Suprapubic skin (tissue), 4 donors: ENCODE results near the gene WASF2. TPM values are rescaled to one million over a fixed set of nuclear protein-coding genes. Genes with fewer than 3 reads are reported as not detected.

Experiments
- DNase-seq, 2 donors: peaks; one replicate each; pipeline ENCODE4 v3.0.0-alpha.2; 2019; ENCODE audit warnings: low spot score in 2 of 2
- H3K27ac ChIP-seq: fragments of 200-600 bp; sonication (generic); one replicate; pipeline ENCODE4 v1.5.1; 2019
- H3K27me3 ChIP-seq: fragments of 200-600 bp; sonication (generic); one replicate; pipeline ENCODE4 v1.5.1; 2019
- H3K36me3 ChIP-seq: fragments of 200-600 bp; sonication (generic); one replicate; pipeline ENCODE4 v1.5.1; 2019
- H3K4me1 ChIP-seq: fragments of 200-600 bp; sonication (generic); one replicate; pipeline ENCODE4 v1.5.1; 2019
- H3K4me3 ChIP-seq: fragments of 200-600 bp; sonication (generic); one replicate; pipeline ENCODE4 v1.5.1; 2019; ENCODE audit warnings: mild to moderate bottlenecking
- H3K9me3 ChIP-seq: fragments of 200-600 bp; sonication (generic); one replicate; pipeline ENCODE4 v1.5.1; 2019
- CTCF ChIP-seq, 2 donors: fragments of 200-600 bp in 1 of 2; fragments of 450-650 bp in 1 of 2; sonication (generic) in 1 of 2; IDR thresholded peaks; one replicate each; pipeline ENCODE4 v1.5.1; 2016 to 2019; ENCODE audit warnings: antibody characterized with exemption in 2 of 2, mild to moderate bottlenecking in 1 of 2, moderate library complexity in 1 of 2
- EP300 ChIP-seq: sonication (generic); formaldehyde crosslinking; IDR thresholded peaks from one replicate; pipeline ENCODE4 v1.6.1; 2017; ENCODE audit warnings: antibody characterized with exemption
- POLR2A ChIP-seq, 2 donors: fragments of 450-650 bp; IDR thresholded peaks; one replicate each; pipeline ENCODE4 v1.6.1; 2017; ENCODE audit warnings: antibody characterized with exemption in 2 of 2, mild to moderate bottlenecking in 2 of 2, moderate library complexity in 2 of 2
- POLR2AphosphoS5 ChIP-seq, 3 donors: sonication (generic); formaldehyde crosslinking; IDR thresholded peaks; one replicate each; pipeline ENCODE4 v1.6.1; 2017; ENCODE audit warnings: antibody characterized with exemption in 3 of 3
- WGBS: methylation state at CpG from one replicate; pipeline ENCODE4 v1.1.5; 2018; 5-methylcytosine and 5-hydroxymethylcytosine counted together
- total RNA-seq, 4 donors: library from RNA; depleted of rRNA; stranded (reverse); fragments of >200 nt; gene quantifications; one replicate each; pipeline ENCODE4 v1.1.0, GENCODE V29; 2016

Gene WASF2
- total RNA-seq, 4 donors from 2014 or later, result 69.0 to 96.0 (median 90.4) TPM

GRCh38 chr1:27454610-27455009 lies 35.4 kb downstream of the WASF2 start:
- TF ChIP-seq POLR2A (IDR thresholded peaks at IDR 0.05), result no peak
- WGBS, result 86% methylated on average over 4 of the region's 4 CpGs
- H3K36me3 ChIP-seq, result peaks cover 4% of the 10 kb centered on the region
- H3K9me3 ChIP-seq, result no peaks in the 10 kb centered on the region
- DNase-seq, result no peak
- peaks cover 46% of the 10 kb centered on the region for H3K4me1 ChIP-seq
- peak overlapping the region; percentile 42 for H3K27ac ChIP-seq
- H3K27me3 ChIP-seq, result no peaks in the 10 kb centered on the region
- no peak overlapping the region for H3K4me3 ChIP-seq

GRCh38 chr1:27451343-27451742 lies 38.6 kb downstream of the WASF2 start:
- H3K27ac ChIP-seq, result no peak overlapping the region
- TF ChIP-seq EP300 (no peak), POLR2A (IDR thresholded peaks at IDR 0.05) (no peak), CTCF (IDR thresholded peaks at IDR 0.05) (no peak), POLR2AphosphoS5 (IDR thresholded peaks at IDR 0.05) (no peak)
- no peaks in the 10 kb centered on the region for H3K27me3 ChIP-seq
- no peak for DNase-seq
- H3K9me3 ChIP-seq, result no peaks in the 10 kb centered on the region
- H3K4me1 ChIP-seq, result peaks cover 50% of the 10 kb centered on the region
- WGBS, result 14% methylated on average over 1 of the region's 1 CpG
- H3K4me3 ChIP-seq, result no peak overlapping the region
- H3K36me3 ChIP-seq, result peaks cover 16% of the 10 kb centered on the region

- no peak overlapping the region for H3K4me3 ChIP-seq
- peaks cover 18% of the 10 kb centered on the region for H3K36me3 ChIP-seq
- H3K4me1 ChIP-seq, result peaks cover 50% of the 10 kb centered on the region
- H3K27me3 ChIP-seq, result no peaks in the 10 kb centered on the region
- TF ChIP-seq EP300, result no peak
- TF ChIP-seq POLR2AphosphoS5 (IDR thresholded peaks at IDR 0.05), result no peak
- TF ChIP-seq POLR2A (IDR thresholded peaks at IDR 0.05), result no peak
- TF ChIP-seq CTCF (IDR thresholded peaks at IDR 0.05), result no peak
- no peak for DNase-seq
- 93% methylated on average over 9 of the region's 9 CpGs for whole genome bisulfite sequencing
- no peaks in the 10 kb centered on the region for H3K9me3 ChIP-seq
- no peak overlapping the region for H3K27ac ChIP-seq
These were observed 41.0 kb downstream of the WASF2 start for GRCh38 chr1:27448982-27449381.

- no peak for TF ChIP-seq EP300
- no peak for TF ChIP-seq POLR2A (IDR thresholded peaks at IDR 0.05)
- no peak for TF ChIP-seq CTCF (IDR thresholded peaks at IDR 0.05)
- Histone ChIP-seq H3K4me1 (peaks cover 50% of the 10 kb centered on the region), H3K27ac (no peak overlapping the region), H3K9me3 (no peaks in the 10 kb centered on the region), H3K36me3 (peaks cover 20% of the 10 kb centered on the region), H3K27me3 (no peaks in the 10 kb centered on the region), H3K4me3 (no peak overlapping the region)
- no peak for DNase-seq
- WGBS, result 72% methylated on average over 3 of the region's 3 CpGs
These were observed 42.1 kb downstream of the WASF2 start for GRCh38 chr1:27447883-27448282.

GRCh38 chr1:27447399-27447798 lies 42.6 kb downstream of the WASF2 start:
- TF ChIP-seq CTCF (IDR thresholded peaks at IDR 0.05) (no peak), POLR2AphosphoS5 (IDR thresholded peaks at IDR 0.05) (no peak), EP300 (no peak), POLR2A (IDR thresholded peaks at IDR 0.05) (no peak)
- H3K4me3 ChIP-seq, result no peak overlapping the region

GRCh38 chr1:27446496-27447020 lies 43.4 kb downstream of the WASF2 start:
- Histone ChIP-seq H3K4me3 (no peak overlapping the region), H3K4me1 (peaks cover 39% of the 10 kb centered on the region), H3K9me3 (no peaks in the 10 kb centered on the region), H3K27me3 (no peaks in the 10 kb centered on the region), H3K36me3 (peaks cover 20% of the 10 kb centered on the region), H3K27ac (no peak overlapping the region)
- WGBS, result 91% methylated on average over 6 of the region's 6 CpGs
- no peak for TF ChIP-seq POLR2A (IDR thresholded peaks at IDR 0.05)
- no peak for TF ChIP-seq POLR2AphosphoS5 (IDR thresholded peaks at IDR 0.05)
- no peak for TF ChIP-seq EP300
- TF ChIP-seq CTCF (IDR thresholded peaks at IDR 0.05), result no peak
- no peak for DNase-seq

More at GRCh38 chr1:27447399-27447798, 42.6 kb downstream of the WASF2 start:
- no peaks in the 10 kb centered on the region for H3K9me3 ChIP-seq
- H3K4me1 ChIP-seq, result peaks cover 48% of the 10 kb centered on the region
- no peaks in the 10 kb centered on the region for H3K27me3 ChIP-seq
- H3K36me3 ChIP-seq, result peaks cover 20% of the 10 kb centered on the region
- H3K27ac ChIP-seq, result no peak overlapping the region
- DNase-seq, result no peak
- 93% methylated on average over 3 of the region's 3 CpGs for WGBS
